ENCODE data around the gene DTX1. TPM values are rescaled to one million over a fixed set of nuclear protein-coding genes. Genes with fewer than 3 reads are reported as not detected.

Gene DTX1
- total RNA-seq, 1 donor from 2014 or later: 4.6 TPM

DNA sequence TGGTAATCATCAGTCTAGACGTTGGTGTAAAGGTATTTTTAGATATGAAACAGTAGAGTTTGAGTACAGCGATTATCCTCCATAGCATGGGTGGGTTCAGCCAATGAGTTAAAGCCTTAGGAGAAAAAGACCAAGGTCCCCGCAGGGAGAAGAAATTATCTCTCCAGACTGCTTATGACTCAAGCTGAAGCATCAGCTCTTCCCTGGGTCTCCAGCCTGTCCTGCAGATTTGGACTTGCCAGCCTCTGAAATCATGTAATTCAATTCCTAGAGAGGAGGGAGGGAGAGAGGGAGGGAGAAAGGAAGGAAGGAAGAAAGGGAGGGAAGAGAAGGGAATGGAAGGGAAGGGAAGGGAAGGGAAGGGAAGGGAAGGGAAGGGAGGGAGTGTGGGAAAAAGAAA is 12.0 kb upstream of the DTX1 start:
- Mint-ChIP-seq H3K27me3 (ENCODE audit: low read depth, unreplicated experiment) (peaks cover 53% of the 10 kb centered on the region), H3K27ac (ENCODE audit: unreplicated experiment) (no peak overlapping the region), H3K4me3 (ENCODE audit: unreplicated experiment) (no peak overlapping the region), H3K36me3 (ENCODE audit: low read depth, unreplicated experiment) (no peaks in the 10 kb centered on the region), H3K9me3 (ENCODE audit: unreplicated experiment) (peaks cover 5% of the 10 kb centered on the region), H3K4me1 (ENCODE audit: low read depth, unreplicated experiment) (peaks cover 9% of the 10 kb centered on the region)
- Histone ChIP-seq H3K27me3 (ENCODE audit: insufficient read depth, low read length) (peaks cover 11% of the 10 kb centered on the region), H3K79me2 (ENCODE audit: insufficient read depth, low read length) (no peaks in the 10 kb centered on the region), H3K36me3 (ENCODE audit: insufficient read depth, low read length) (no peaks in the 10 kb centered on the region), H4K20me1 (ENCODE audit: insufficient read depth, low read length) (no peaks in the 10 kb centered on the region), H3K9me3 (ENCODE audit: insufficient read depth, low read depth, low read length) (no peaks in the 10 kb centered on the region), H3K4me1 (ENCODE audit: insufficient read depth, low read length) (peaks cover 10% of the 10 kb centered on the region), H3K27ac (ENCODE audit: low read depth, low read length) (no peak overlapping the region), H2AFZ (ENCODE audit: low read depth, low read length) (no peak overlapping the region), H3K4me3 (ENCODE audit: insufficient read depth, low read depth, low read length) (no peak overlapping the region), H3K9ac (ENCODE audit: low read length) (no peak overlapping the region), H3K4me2 (ENCODE audit: low read length) (no peak overlapping the region)
- DNase-seq (ENCODE audit: low read depth) (no peak), FAIRE-seq (no peak)
- TF ChIP-seq, protein P1, sequence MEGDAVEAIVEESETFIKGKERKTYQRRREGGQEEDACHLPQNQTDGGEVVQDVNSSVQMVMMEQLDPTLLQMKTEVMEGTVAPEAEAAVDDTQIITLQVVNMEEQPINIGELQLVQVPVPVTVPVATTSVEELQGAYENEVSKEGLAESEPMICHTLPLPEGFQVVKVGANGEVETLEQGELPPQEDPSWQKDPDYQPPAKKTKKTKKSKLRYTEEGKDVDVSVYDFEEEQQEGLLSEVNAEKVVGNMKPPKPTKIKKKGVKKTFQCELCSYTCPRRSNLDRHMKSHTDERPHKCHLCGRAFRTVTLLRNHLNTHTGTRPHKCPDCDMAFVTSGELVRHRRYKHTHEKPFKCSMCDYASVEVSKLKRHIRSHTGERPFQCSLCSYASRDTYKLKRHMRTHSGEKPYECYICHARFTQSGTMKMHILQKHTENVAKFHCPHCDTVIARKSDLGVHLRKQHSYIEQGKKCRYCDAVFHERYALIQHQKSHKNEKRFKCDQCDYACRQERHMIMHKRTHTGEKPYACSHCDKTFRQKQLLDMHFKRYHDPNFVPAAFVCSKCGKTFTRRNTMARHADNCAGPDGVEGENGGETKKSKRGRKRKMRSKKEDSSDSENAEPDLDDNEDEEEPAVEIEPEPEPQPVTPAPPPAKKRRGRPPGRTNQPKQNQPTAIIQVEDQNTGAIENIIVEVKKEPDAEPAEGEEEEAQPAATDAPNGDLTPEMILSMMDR (IDR thresholded peaks at IDR 0.05; ENCODE audit: insufficient read depth, low read depth, low read length): no peak
- TF ChIP-seq EZH2 (IDR thresholded peaks at IDR 0.05; ENCODE audit: insufficient read depth, low read length): no peak

DNA sequence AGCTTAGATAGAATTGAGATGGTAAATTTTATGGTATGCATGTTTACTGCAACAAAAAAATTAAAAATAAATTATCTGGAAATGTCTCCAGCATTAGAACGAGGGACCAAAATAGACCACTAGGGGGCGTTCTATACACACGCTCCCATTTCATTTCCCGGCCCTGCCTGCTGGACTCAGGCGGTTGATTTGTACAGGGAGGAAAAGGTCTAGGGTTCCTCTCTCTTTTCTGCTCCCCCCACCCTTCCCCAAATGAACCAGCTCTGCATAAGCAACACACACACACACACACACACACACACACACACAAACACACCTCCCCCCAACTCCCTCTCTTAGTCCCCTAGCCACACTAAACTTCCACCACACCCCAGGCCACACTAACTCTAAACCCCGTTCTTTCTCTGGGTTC is 7.8 kb upstream of the DTX1 start:
- Histone ChIP-seq H3K36me3 (ENCODE audit: insufficient read depth, low read length) (no peaks in the 10 kb centered on the region), H2AFZ (ENCODE audit: low read depth, low read length) (no peak overlapping the region), H3K27ac (ENCODE audit: low read depth, low read length) (no peak overlapping the region), H3K79me2 (ENCODE audit: insufficient read depth, low read length) (no peaks in the 10 kb centered on the region), H4K20me1 (ENCODE audit: insufficient read depth, low read length) (no peaks in the 10 kb centered on the region), H3K4me1 (ENCODE audit: insufficient read depth, low read length) (no peaks in the 10 kb centered on the region), H3K9me3 (ENCODE audit: insufficient read depth, low read depth, low read length) (no peaks in the 10 kb centered on the region), H3K4me3 (ENCODE audit: insufficient read depth, low read depth, low read length) (no peak overlapping the region), H3K9ac (ENCODE audit: low read length) (no peak overlapping the region), H3K27me3 (ENCODE audit: insufficient read depth, low read length) (peaks cover 22% of the 10 kb centered on the region), H3K4me2 (ENCODE audit: low read length) (no peak overlapping the region)
- no peak for TF ChIP-seq EZH2 (IDR thresholded peaks at IDR 0.05; ENCODE audit: insufficient read depth, low read length)
- TF ChIP-seq, protein P1 (IDR thresholded peaks at IDR 0.05; ENCODE audit: insufficient read depth, low read depth, low read length): peak; percentile 93
- no peak overlapping the region for H3K27ac Mint-ChIP-seq (ENCODE audit: unreplicated experiment)
- no peaks in the 10 kb centered on the region for H3K4me1 Mint-ChIP-seq (ENCODE audit: low read depth, unreplicated experiment)
- no peak for FAIRE-seq
- no peaks in the 10 kb centered on the region for H3K36me3 Mint-ChIP-seq (ENCODE audit: low read depth, unreplicated experiment)
- H3K27me3 Mint-ChIP-seq (ENCODE audit: low read depth, unreplicated experiment): peaks cover 71% of the 10 kb centered on the region
- H3K9me3 Mint-ChIP-seq (ENCODE audit: unreplicated experiment): peaks cover 11% of the 10 kb centered on the region
- peak; percentile 8 for DNase-seq (ENCODE audit: low read depth)
- no peak overlapping the region for H3K4me3 Mint-ChIP-seq (ENCODE audit: unreplicated experiment)

DNA sequence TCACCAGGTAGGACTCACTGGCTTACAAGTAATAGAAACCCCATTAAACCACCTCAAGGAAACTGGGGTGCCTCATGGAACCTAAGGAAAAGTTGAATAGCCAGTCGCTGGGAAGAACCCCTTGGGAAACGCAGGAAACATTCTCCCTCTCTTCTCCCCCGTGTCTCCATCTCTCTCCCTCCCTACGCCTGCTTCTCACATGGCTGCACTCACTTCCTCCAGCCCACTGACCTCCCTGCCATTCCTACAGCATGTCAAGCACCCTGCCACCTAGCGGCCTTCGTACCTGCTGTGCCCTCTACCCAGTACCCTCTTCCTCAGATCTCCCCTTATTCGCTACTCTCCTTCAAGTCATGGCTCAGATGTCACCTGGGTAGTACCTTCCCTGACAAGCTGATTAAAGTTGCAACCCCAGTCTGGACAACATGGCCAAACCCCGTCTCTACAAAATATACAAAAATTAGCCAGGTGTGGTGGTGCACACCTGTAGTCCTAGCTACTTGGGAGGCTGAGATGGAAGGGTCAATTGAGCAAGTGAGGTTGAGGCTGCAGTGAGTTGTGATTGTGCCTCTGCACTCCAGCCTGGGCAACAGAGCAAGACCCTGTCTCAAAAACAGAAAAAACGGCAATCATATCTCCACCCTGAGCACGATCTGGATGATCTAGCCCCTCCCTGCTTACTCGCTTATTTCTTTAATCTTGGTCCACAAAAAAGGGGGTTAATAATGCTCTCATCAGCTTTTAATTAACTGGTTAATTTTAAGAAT is 6.4 kb upstream of the DTX1 start:
- Histone ChIP-seq H2AFZ (ENCODE audit: low read depth, low read length) (no peak overlapping the region), H3K27me3 (ENCODE audit: insufficient read depth, low read length) (peaks cover 31% of the 10 kb centered on the region), H3K27ac (ENCODE audit: low read depth, low read length) (no peak overlapping the region), H3K4me1 (ENCODE audit: insufficient read depth, low read length) (no peaks in the 10 kb centered on the region), H3K4me3 (ENCODE audit: insufficient read depth, low read depth, low read length) (no peak overlapping the region), H4K20me1 (ENCODE audit: insufficient read depth, low read length) (no peaks in the 10 kb centered on the region), H3K9ac (ENCODE audit: low read length) (no peak overlapping the region), H3K36me3 (ENCODE audit: insufficient read depth, low read length) (no peaks in the 10 kb centered on the region), H3K79me2 (ENCODE audit: insufficient read depth, low read length) (no peaks in the 10 kb centered on the region), H3K9me3 (ENCODE audit: insufficient read depth, low read depth, low read length) (no peaks in the 10 kb centered on the region), H3K4me2 (ENCODE audit: low read length) (no peak overlapping the region)
- H3K4me3 Mint-ChIP-seq (ENCODE audit: unreplicated experiment): no peak overlapping the region
- no peaks in the 10 kb centered on the region for H3K36me3 Mint-ChIP-seq (ENCODE audit: low read depth, unreplicated experiment)
- no peak overlapping the region for H3K27ac Mint-ChIP-seq (ENCODE audit: unreplicated experiment)
- peaks cover 72% of the 10 kb centered on the region for H3K27me3 Mint-ChIP-seq (ENCODE audit: low read depth, unreplicated experiment)
- DNase-seq (ENCODE audit: low read depth) (no peak), FAIRE-seq (no peak)
- peaks cover 6% of the 10 kb centered on the region for H3K9me3 Mint-ChIP-seq (ENCODE audit: unreplicated experiment)
- no peaks in the 10 kb centered on the region for H3K4me1 Mint-ChIP-seq (ENCODE audit: low read depth, unreplicated experiment)
- TF ChIP-seq, protein P1 (IDR thresholded peaks at IDR 0.05; ENCODE audit: insufficient read depth, low read depth, low read length): no peak
- TF ChIP-seq EZH2 (IDR thresholded peaks at IDR 0.05; ENCODE audit: insufficient read depth, low read length): no peak
